T-helper 2 cell (primary cell): ENCODE results near the gene GCNT1.
"Not testable (repeated sequence)": the region's sequence is repeated elsewhere in the genome, so short reads cannot be mapped to it uniquely, and the experiment has no call there.

Experiments
- DNase-seq, 5 experiments: peaks; one replicate each; pipeline versions ENCODE4 v3.0.0 to v3.0.0-alpha.2; 2012 to 2022
- total RNA-seq, 2 donors: gene quantifications; one replicate each; lab custom pipeline; 2026; lab: John Stamatoyannopoulos, UW

Gene GCNT1
- 6.5 to 27.1 reads per million in 2 donors for total RNA-seq

- peak; percentile 82 to 85 (median 84) for DNase-seq
Observed at GRCh38 chr9:76458903-76459693, at the start of gene GCNT1. Gene GCNT1 (plus strand): TSS chr9:76459182. CDS start chr9:76502382, 43,200 bp downstream.

DNA sequence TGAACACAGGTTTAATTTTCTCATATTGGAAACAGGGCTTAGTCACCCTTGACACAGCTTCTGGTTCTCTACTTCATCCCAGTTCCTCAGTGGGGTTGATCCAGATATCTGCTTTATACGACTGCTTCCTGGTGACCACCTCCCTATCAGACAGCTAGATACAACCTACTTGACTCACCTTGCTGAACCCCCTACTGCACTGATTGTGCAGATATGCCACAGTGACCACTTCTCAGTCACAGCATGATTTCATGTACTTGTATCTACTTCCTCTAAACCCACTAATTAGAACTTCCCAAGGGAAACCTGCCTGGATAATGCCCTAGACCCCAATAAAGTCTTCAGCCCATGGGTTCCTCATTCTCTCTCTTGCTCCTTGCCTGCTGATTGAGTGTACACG is 46.3 kb upstream of the GCNT1 start:
- no peak for DNase-seq

GRCh38 chr9:76413658-76414057 is 45.3 kb upstream of the GCNT1 start:
- no peak for DNase-seq

DNA sequence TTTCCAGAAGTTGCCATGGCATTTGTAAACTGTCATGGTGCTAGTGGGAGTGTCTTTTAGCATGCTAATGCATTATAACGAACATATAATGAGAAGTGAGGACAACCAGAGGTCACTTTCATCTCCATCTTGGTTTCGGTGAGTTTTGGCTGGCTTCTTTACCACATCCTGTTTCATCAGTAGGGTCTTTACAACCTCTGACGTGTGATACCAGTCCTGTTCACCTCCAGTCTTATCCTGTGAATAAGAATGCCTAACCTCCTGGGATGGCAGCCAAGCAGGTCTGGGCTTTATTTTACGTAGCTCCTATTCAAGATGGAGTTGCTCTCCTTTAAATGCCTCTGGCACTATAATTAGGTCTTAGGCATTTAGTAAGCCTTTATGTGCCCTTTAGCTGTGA is 44.3 kb upstream of the GCNT1 start:
- peak in 1 of 5 experiments; percentile 49 for DNase-seq

GRCh38 chr9:76415154-76415553 is 43.8 kb upstream of the GCNT1 start:
- DNase-seq, result no peak

GRCh38 chr9:76415731-76416130 is 43.3 kb upstream of the GCNT1 start:
- no peak for DNase-seq

GRCh38 chr9:76417394-76417793 is 41.6 kb upstream of the GCNT1 start:
- DNase-seq, result no peak

DNA sequence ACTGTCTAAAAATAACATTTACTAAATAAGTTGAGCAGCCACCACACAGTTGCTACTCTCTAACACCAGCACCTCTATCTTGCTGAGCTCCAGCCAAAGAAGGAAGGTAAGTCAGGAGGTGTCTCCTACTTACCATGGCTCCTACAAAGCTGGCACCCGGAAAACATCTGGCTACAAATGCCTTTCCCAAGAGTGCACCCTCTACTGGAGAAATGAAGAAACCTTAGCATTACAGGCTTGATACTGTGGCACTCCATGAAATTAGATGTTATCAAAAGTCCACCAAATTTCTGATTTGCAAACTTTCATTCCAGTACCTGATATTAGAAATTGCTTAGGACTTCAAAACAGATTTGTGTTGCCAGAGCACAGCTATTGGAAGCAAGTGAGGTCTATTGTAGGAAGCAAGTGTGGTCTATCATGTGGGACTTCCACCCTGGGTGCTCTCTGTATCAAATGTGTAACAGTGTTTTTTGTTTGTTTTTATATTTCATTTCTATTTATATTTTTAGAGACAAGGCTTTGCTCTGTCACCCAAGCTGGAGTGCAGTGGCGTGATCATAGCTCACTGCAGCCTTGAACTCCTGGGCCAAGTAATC is 39.1 kb upstream of the GCNT1 start:
- DNase-seq, result no peak

- peak in 1 of 5 experiments; percentile 27 for DNase-seq
Observed at GRCh38 chr9:76423216-76424177, 35.5 kb upstream of the GCNT1 start.

DNA sequence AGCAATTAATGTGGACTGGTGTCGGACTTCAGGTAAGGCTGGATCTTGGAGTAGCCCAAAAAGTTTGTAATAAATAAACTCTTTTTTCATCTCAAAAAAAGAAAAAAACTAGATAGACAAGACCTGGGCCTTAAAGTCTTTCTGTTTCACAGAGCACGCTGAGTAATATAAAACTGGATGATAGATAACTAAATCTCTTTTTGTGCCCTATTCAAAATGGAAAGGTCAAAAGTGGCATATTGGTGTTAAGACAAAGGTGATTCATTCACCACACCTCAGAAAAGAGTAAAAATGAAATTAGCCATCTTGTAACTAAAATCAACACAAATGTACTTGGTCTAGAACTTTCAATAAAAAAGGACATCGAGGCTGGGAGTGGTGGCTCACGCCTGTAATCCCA is 34.5 kb upstream of the GCNT1 start:
- peak in 1 of 5 experiments; percentile 34 for DNase-seq

- peak in 1 of 5 experiments; percentile 20 for DNase-seq
Observed at GRCh38 chr9:76425677-76426453, 33.1 kb upstream of the GCNT1 start.

DNA sequence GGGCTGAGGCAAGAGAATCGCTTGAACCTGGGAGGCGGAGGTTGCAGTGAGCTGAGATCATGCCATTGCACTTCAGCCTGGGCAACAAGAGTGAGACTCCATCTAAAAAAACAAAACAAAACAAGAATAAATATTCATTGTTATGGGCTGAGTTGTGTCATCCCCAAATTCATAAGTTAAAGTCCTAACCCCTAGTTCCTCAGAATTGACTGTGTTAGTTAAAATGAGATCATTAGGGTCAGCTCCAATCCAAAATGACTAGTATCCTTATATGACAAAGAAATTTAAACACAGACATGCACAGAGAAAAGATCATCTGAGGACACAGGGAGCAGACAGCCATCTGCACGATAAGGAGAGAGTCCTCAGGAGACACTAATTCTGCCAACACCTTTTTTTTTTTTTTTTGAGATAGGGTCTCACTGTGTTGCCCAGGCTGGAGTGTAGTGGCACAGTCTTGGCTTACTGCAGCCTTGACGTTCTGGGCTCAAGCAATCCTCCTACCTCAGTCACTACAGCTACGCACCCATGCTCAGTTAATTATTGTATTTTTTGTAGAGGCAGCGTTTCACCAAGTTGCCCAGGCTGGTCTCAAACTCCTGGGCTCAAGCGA is 32.1 kb upstream of the GCNT1 start:
- DNase-seq, result no peak

DNA sequence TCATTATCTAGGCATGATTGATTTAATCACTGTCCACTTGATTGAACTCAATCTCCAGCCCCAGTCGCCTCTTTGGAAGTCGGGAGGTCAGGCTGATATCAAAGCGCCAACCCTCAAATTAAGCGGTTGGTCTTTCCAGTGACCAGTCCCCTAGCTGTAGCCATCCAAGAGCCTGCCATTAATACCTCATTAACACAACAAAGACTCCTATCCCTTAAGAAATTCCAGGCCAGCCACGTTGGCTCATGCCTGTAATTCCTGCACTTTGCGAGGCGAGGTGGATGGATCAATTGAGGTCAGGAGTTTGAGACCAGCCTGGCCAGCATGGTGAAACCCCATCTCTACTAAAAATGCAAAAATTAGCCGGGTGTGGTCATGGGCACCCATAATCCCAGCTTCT is 27.4 kb upstream of the GCNT1 start:
- no peak for DNase-seq

GRCh38 chr9:76433406-76433805 is 25.6 kb upstream of the GCNT1 start:
- DNase-seq, result no peak

DNA sequence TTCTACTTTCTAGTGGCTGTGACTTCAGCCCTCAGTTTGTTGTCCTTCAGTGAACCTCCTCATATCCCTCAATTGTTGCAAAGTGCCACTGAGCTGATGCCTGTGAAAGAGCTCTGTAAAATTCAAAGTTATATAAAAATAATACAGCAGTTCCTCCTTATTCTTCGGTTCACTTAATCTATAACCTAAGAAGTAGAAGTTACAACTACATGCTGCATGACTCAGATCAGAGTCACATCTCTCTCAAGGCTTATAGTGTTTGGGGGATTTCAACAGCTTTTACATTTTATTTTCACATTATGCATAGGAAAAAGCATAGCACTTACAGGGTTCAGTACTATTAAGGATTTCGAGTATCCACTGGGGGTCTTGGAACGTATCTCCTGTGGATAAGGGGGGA is 25.1 kb upstream of the GCNT1 start:
- DNase-seq, result no peak

- not testable (repeated sequence) for DNase-seq
Observed at GRCh38 chr9:76434897-76435296, 24.1 kb upstream of the GCNT1 start.

DNA sequence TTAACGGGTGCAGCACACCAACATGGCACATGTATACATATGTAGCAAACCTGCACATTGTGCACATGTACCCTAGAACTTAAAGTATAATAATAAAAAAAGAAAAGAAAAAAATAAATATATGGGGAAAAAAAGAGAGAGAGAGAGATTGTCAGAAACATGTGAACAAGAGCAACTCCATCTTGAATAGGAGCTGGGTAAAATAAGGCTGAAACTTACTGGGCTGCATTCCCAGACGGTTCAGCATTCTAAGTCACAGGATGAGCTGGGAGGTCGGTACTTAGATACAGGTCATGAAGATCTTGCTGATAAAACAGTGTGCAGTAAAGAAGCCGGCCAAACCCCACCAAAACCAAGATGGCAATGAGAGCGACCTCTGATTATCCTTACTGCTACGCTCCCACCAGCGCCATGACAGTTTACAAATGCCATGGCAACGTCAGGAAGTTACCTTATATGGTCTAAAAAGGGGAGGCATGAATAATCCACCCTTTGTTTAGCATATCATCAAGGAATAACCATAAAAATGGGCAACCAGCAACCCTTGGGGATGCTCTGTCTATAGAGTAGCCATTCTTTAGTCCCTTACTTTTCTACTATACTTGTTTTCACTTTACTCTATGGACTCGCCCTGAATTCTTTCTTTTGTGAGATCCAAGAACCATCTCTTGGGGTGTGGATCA is 21.8 kb upstream of the GCNT1 start:
- DNase-seq, result not testable (repeated sequence)

DNA sequence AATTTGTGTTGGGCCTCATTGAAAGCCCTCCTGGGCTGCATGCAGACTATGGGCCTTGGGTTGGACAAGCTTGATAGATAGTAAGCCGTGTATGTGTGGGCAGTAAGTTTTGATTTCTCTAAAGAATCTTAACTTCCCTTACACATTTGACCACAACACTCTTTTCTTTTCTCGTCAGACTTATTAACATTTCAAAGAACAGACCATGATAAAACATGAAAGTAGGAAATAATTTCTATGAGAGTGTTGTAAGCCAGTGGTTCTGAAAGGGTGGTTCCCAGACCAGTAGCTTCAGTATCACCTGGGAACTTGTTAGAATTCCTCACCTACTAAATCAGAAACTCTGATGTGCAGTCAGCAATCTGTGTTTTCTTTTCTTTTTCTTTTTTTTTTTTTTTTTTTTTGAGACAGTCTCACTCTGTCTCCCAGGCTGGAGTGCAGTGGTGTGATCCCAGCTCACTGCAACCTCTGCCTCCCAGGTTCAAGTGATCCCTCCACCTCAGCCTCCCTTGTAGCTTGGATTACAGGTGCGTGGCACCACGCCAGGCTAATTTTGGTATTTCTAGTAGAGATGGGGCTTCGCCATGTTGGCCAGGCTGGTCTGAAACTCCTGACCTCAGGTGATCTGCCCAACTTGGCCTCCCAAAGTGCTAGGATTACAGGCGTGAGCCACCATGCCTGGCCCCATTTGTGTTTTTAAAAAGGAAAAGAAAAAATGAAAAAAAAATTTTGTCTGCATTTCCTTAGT is 20.0 kb upstream of the GCNT1 start:
- DNase-seq, result no peak

- DNase-seq, result peak in 2 of 5 experiments; percentile 27 to 56
Observed at GRCh38 chr9:76441551-76442322, 17.2 kb upstream of the GCNT1 start.

DNA sequence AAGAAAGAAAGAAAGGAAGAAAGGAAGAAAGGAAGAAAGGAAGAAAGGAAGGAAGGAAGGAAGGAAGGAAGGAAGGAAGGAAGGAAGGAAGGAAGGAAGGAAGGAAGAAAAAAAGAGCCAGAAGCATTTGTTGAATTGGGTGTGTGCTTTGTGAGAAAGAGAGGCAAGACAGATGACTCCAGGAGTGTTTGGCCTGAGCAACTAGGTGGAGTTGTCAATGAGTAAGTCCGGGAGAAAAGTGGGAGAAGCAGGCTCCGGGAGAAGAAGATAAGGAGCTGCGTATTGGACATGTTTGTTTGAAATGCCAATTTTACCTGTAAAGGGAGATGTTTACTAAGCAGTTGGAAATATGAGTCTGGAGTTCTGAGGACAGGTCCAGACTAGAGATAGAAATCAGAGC is 15.1 kb upstream of the GCNT1 start:
- no peak for DNase-seq
